HG03064 (cell line): ENCODE results near the gene NPTX2.

Experiments used
- ATAC-seq: cut with Tn5 transposase; IDR thresholded peaks from one replicate; pipeline ENCODE4 v1.9.1; 2021; ENCODE audit warnings: low read depth; ENCODE audit not compliant: unreplicated experiment

The NPTX2 gene

GRCh38 chr7:98617960-98618418 is 904 bp downstream of the NPTX2 start:
- no peak for ATAC-seq

- ATAC-seq, result no peak
Observed at GRCh38 chr7:98618786-98619185, 1.7 kb downstream of the NPTX2 start.

- ATAC-seq, result no peak
Observed at GRCh38 chr7:98619450-98620321, 2.6 kb downstream of the NPTX2 start.

- no peak for ATAC-seq
Observed at GRCh38 chr7:98621573-98622482, 4.7 kb downstream of the NPTX2 start.

GRCh38 chr7:98622926-98623325 is 5.8 kb downstream of the NPTX2 start:
- ATAC-seq, result no peak

- no peak for ATAC-seq
Observed at GRCh38 chr7:98624846-98625420, 7.8 kb downstream of the NPTX2 start.

GRCh38 chr7:98626460-98627412 is 9.7 kb downstream of the NPTX2 start:
- ATAC-seq, result no peak

GRCh38 chr7:98627413-98627790 is 10.3 kb downstream of the NPTX2 start:
- ATAC-seq, result no peak

- no peak for ATAC-seq
Observed at GRCh38 chr7:98628418-98628817, 11.3 kb downstream of the NPTX2 start.

GRCh38 chr7:98629001-98629431 is 11.9 kb downstream of the NPTX2 start:
- ATAC-seq, result no peak

- no peak for ATAC-seq
Observed at GRCh38 chr7:98630149-98630548, 13.1 kb downstream of the NPTX2 start.

- ATAC-seq, result no peak
Observed at GRCh38 chr7:98630770-98631169, 13.7 kb downstream of the NPTX2 start.

GRCh38 chr7:98638853-98639252 is 21.8 kb downstream of the NPTX2 start:
- ATAC-seq, result no peak

- no peak for ATAC-seq
Observed at GRCh38 chr7:98640375-98640774, 23.3 kb downstream of the NPTX2 start.

- ATAC-seq, result peak; percentile 73
Observed at GRCh38 chr7:98641646-98642500, 24.8 kb downstream of the NPTX2 start.

GRCh38 chr7:98643236-98643985 is 26.3 kb downstream of the NPTX2 start:
- no peak for ATAC-seq

GRCh38 chr7:98646465-98646864 is 29.4 kb downstream of the NPTX2 start:
- ATAC-seq, result no peak

- ATAC-seq, result no peak
Observed at GRCh38 chr7:98647326-98647725, 30.2 kb downstream of the NPTX2 start.
